ENCODE data around the gene SLC10A7. TPM values are rescaled to one million over a fixed set of nuclear protein-coding genes. Genes with fewer than 3 reads are reported as not detected.

Gene SLC10A7
- total RNA-seq, 1 donor from 2014 or later, result 8.9 TPM

GRCh38 chr4:146327859-146328650, 193.7 kb downstream of the SLC10A7 start:
- H3K4me2 ChIP-seq (ENCODE audit: low read length), result peak overlapping the region; percentile 48
- H4K20me1 ChIP-seq (ENCODE audit: insufficient read depth, low read length), result no peaks in the 10 kb centered on the region
- H3K27ac Mint-ChIP-seq (ENCODE audit: unreplicated experiment), result no peak overlapping the region
- no peaks in the 10 kb centered on the region for H3K36me3 ChIP-seq (ENCODE audit: insufficient read depth, low read length)
- H3K9me3 ChIP-seq (ENCODE audit: insufficient read depth, low read depth, low read length), result no peaks in the 10 kb centered on the region
- H3K36me3 Mint-ChIP-seq (ENCODE audit: low read depth, unreplicated experiment), result peaks cover 1% of the 10 kb centered on the region
- DNase-seq (ENCODE audit: low read depth), result no peak
- FAIRE-seq, result no peak
- no peaks in the 10 kb centered on the region for H3K27me3 ChIP-seq (ENCODE audit: insufficient read depth, low read length)
- peaks cover 7% of the 10 kb centered on the region for H3K9me3 Mint-ChIP-seq (ENCODE audit: unreplicated experiment)
- H3K4me1 Mint-ChIP-seq (ENCODE audit: low read depth, unreplicated experiment), result peaks cover 21% of the 10 kb centered on the region
- no peak overlapping the region for H2AFZ ChIP-seq (ENCODE audit: low read depth, low read length)
- no peak overlapping the region for H3K4me3 ChIP-seq (ENCODE audit: insufficient read depth, low read depth, low read length)
- H3K4me1 ChIP-seq (ENCODE audit: insufficient read depth, low read length), result peaks cover 26% of the 10 kb centered on the region
- H3K27ac ChIP-seq (ENCODE audit: low read depth, low read length), result peak overlapping the region; percentile 61
- no peak overlapping the region for H3K4me3 Mint-ChIP-seq (ENCODE audit: unreplicated experiment)
- TF ChIP-seq CTCF (IDR thresholded peaks at IDR 0.05; ENCODE audit: insufficient read depth, low read depth, low read length) (no peak), EZH2 (IDR thresholded peaks at IDR 0.05; ENCODE audit: insufficient read depth, low read length) (no peak)
- no peaks in the 10 kb centered on the region for H3K79me2 ChIP-seq (ENCODE audit: insufficient read depth, low read length)
- H3K9ac ChIP-seq (ENCODE audit: low read length), result no peak overlapping the region
- no peaks in the 10 kb centered on the region for H3K27me3 Mint-ChIP-seq (ENCODE audit: low read depth, unreplicated experiment)

- TF ChIP-seq EZH2 (IDR thresholded peaks at IDR 0.05; ENCODE audit: insufficient read depth, low read length) (no peak), CTCF (IDR thresholded peaks at IDR 0.05; ENCODE audit: insufficient read depth, low read depth, low read length) (no peak)
- Histone ChIP-seq H3K79me2 (ENCODE audit: insufficient read depth, low read length) (no peaks in the 10 kb centered on the region), H3K27ac (ENCODE audit: low read depth, low read length) (no peak overlapping the region), H4K20me1 (ENCODE audit: insufficient read depth, low read length) (no peaks in the 10 kb centered on the region), H2AFZ (ENCODE audit: low read depth, low read length) (no peak overlapping the region), H3K9me3 (ENCODE audit: insufficient read depth, low read depth, low read length) (no peaks in the 10 kb centered on the region), H3K27me3 (ENCODE audit: insufficient read depth, low read length) (no peaks in the 10 kb centered on the region), H3K4me1 (ENCODE audit: insufficient read depth, low read length) (no peaks in the 10 kb centered on the region), H3K4me3 (ENCODE audit: insufficient read depth, low read depth, low read length) (no peak overlapping the region), H3K4me2 (ENCODE audit: low read length) (no peak overlapping the region), H3K9ac (ENCODE audit: low read length) (no peak overlapping the region), H3K36me3 (ENCODE audit: insufficient read depth, low read length) (no peaks in the 10 kb centered on the region)
- peaks cover 4% of the 10 kb centered on the region for H3K36me3 Mint-ChIP-seq (ENCODE audit: low read depth, unreplicated experiment)
- DNase-seq (ENCODE audit: low read depth) (no peak), FAIRE-seq (no peak)
- no peaks in the 10 kb centered on the region for H3K27me3 Mint-ChIP-seq (ENCODE audit: low read depth, unreplicated experiment)
- no peaks in the 10 kb centered on the region for H3K4me1 Mint-ChIP-seq (ENCODE audit: low read depth, unreplicated experiment)
- no peak overlapping the region for H3K27ac Mint-ChIP-seq (ENCODE audit: unreplicated experiment)
- peaks cover 5% of the 10 kb centered on the region for H3K9me3 Mint-ChIP-seq (ENCODE audit: unreplicated experiment)
- H3K4me3 Mint-ChIP-seq (ENCODE audit: unreplicated experiment), result no peak overlapping the region
These were observed 202.8 kb downstream of the SLC10A7 start for GRCh38 chr4:146318894-146319293.

- Histone ChIP-seq H3K9me3 (ENCODE audit: insufficient read depth, low read depth, low read length) (no peaks in the 10 kb centered on the region), H2AFZ (ENCODE audit: low read depth, low read length) (no peak overlapping the region), H3K27ac (ENCODE audit: low read depth, low read length) (no peak overlapping the region), H3K4me2 (ENCODE audit: low read length) (no peak overlapping the region), H4K20me1 (ENCODE audit: insufficient read depth, low read length) (no peaks in the 10 kb centered on the region), H3K4me3 (ENCODE audit: insufficient read depth, low read depth, low read length) (no peak overlapping the region), H3K36me3 (ENCODE audit: insufficient read depth, low read length) (no peaks in the 10 kb centered on the region), H3K9ac (ENCODE audit: low read length) (no peak overlapping the region), H3K27me3 (ENCODE audit: insufficient read depth, low read length) (no peaks in the 10 kb centered on the region), H3K79me2 (ENCODE audit: insufficient read depth, low read length) (no peaks in the 10 kb centered on the region), H3K4me1 (ENCODE audit: insufficient read depth, low read length) (no peaks in the 10 kb centered on the region)
- DNase-seq (ENCODE audit: low read depth), result no peak
- H3K27me3 Mint-ChIP-seq (ENCODE audit: low read depth, unreplicated experiment), result no peaks in the 10 kb centered on the region
- no peaks in the 10 kb centered on the region for H3K4me1 Mint-ChIP-seq (ENCODE audit: low read depth, unreplicated experiment)
- no peak overlapping the region for H3K4me3 Mint-ChIP-seq (ENCODE audit: unreplicated experiment)
- no peaks in the 10 kb centered on the region for H3K9me3 Mint-ChIP-seq (ENCODE audit: unreplicated experiment)
- H3K27ac Mint-ChIP-seq (ENCODE audit: unreplicated experiment), result no peak overlapping the region
- FAIRE-seq, result no peak
- H3K36me3 Mint-ChIP-seq (ENCODE audit: low read depth, unreplicated experiment), result peaks cover 3% of the 10 kb centered on the region
- TF ChIP-seq CTCF (IDR thresholded peaks at IDR 0.05; ENCODE audit: insufficient read depth, low read depth, low read length), result no peak
- TF ChIP-seq EZH2 (IDR thresholded peaks at IDR 0.05; ENCODE audit: insufficient read depth, low read length), result no peak
These were observed 204.0 kb downstream of the SLC10A7 start for GRCh38 chr4:146317783-146318182.
